H1 (cell line): ENCODE data around the gene ARHGEF18. TPM values are rescaled to one million over a fixed set of nuclear protein-coding genes. Genes with fewer than 3 reads are reported as not detected.

Source experiments
- CTCF ChIA-PET: fragments of 300-600 bp; sonication (Branson Sonifier 250); formaldehyde crosslinking; loops from one replicate; lab custom pipeline; 2021; ENCODE audit not compliant: partially characterized antibody; lab: Charles Lee
- POLR2A ChIA-PET: fragments of 300-600 bp; sonication (Branson Sonifier 250); formaldehyde crosslinking; loops from one replicate; lab custom pipeline; 2021; ENCODE audit warnings: inconsistent platforms; ENCODE audit not compliant: partially characterized antibody; lab: Charles Lee
- DNase-seq, 2 experiments: peaks; one replicate each; pipeline versions ENCODE4 v3.0.0 to v3.0.0-alpha.2; 2010 to 2022; ENCODE audit warnings: low spot score in 2 of 2, low read depth in 1 of 2, mixed read lengths in 1 of 2
- FAIRE-seq: peaks from 2 replicates; lab custom pipeline; 2011; peaks lifted over from hg19 to GRCh38; lab: Jason Lieb, UNC
- H2AFZ ChIP-seq: 2 replicates; pipeline ENCODE4 v1.8.1; 2012; ENCODE audit warnings: low read length, inconsistent platforms
- H2AK5ac ChIP-seq: 2 replicates; pipeline ENCODE4 v1.6.1; 2013; ENCODE audit warnings: low read depth, low read length
- H2BK120ac ChIP-seq: replicated peaks from 2 replicates; pipeline ENCODE3; 2013; ENCODE audit warnings: low read depth, low read length, inconsistent platforms
- H2BK12ac ChIP-seq: 2 replicates; pipeline ENCODE4 v1.6.1; 2013; ENCODE audit warnings: low read depth, low read length
- H2BK15ac ChIP-seq: 2 replicates; pipeline ENCODE4 v1.6.1; 2013; ENCODE audit warnings: low read length
- H2BK20ac ChIP-seq: 2 replicates; pipeline ENCODE4 v1.6.1; 2013; ENCODE audit warnings: low read length
- H2BK5ac ChIP-seq: 2 replicates; pipeline ENCODE4 v1.6.1; 2013; ENCODE audit warnings: low read depth, low read length
- H3K14ac ChIP-seq: 2 replicates; pipeline ENCODE4 v1.6.1; 2013; ENCODE audit warnings: inconsistent platforms; ENCODE audit not compliant: insufficient read length
- H3K18ac ChIP-seq: 2 replicates; pipeline ENCODE4 v1.6.1; 2013; ENCODE audit warnings: low read length; ENCODE audit errors: extremely low read depth
- H3K23ac ChIP-seq: 2 replicates; pipeline ENCODE4 v1.6.1; 2013; ENCODE audit warnings: inconsistent platforms; ENCODE audit not compliant: insufficient read length
- H3K23me2 ChIP-seq: 2 replicates; pipeline ENCODE4 v1.6.1; 2013; ENCODE audit warnings: low read depth, low read length
- H3K27ac ChIP-seq: 2 replicates; pipeline ENCODE4 v1.6.1; 2011; ENCODE audit warnings: low read depth, low read length, inconsistent platforms
- H3K27me3 ChIP-seq, 4 experiments: replicated peaks in 1 of 4; 1 replicate in 1 of 4; 2 replicates in 3 of 4; pipeline versions ENCODE4 v1.6.1 to v1.8.1; 2011 to 2013; ENCODE audit warnings: low read length in 3 of 4, mild to moderate bottlenecking in 3 of 4, inconsistent platforms in 2 of 4, mixed read lengths in 2 of 4, moderate library complexity in 1 of 4; ENCODE audit not compliant: control insufficient read depth in 3 of 4, insufficient read depth in 3 of 4; ENCODE audit errors: extremely low read depth in 1 of 4
- H3K36me3 ChIP-seq, 4 experiments: 2 replicates each; pipeline versions ENCODE4 v1.6.1 to v1.8.1; 2011 to 2013; ENCODE audit warnings: mild to moderate bottlenecking in 4 of 4, low read length in 3 of 4, moderate library complexity in 2 of 4, control low read depth in 1 of 4, inconsistent platforms in 1 of 4; ENCODE audit not compliant: insufficient read depth in 4 of 4, control insufficient read depth in 2 of 4
- H3K4ac ChIP-seq: replicated peaks from 2 replicates; pipeline ENCODE3; 2013; ENCODE audit warnings: low read length, low read depth, mixed read lengths, inconsistent platforms; ENCODE audit not compliant: insufficient read length
- H3K4me1 ChIP-seq, 4 experiments: replicated peaks in 1 of 4; 1 replicate in 1 of 4; 2 replicates in 3 of 4; pipeline versions ENCODE4 v1.6.1 to v1.8.1; 2011 to 2013; ENCODE audit warnings: low read length in 3 of 4, inconsistent platforms in 2 of 4, mixed read lengths in 1 of 4; ENCODE audit not compliant: insufficient read depth in 4 of 4, control insufficient read depth in 3 of 4
- H3K4me2 ChIP-seq, 2 experiments: 2 replicates each; pipeline versions ENCODE4 v1.6.1 to v1.8.1; 2011 to 2013; ENCODE audit warnings: low read depth in 2 of 2, low read length in 2 of 2, control low read depth in 1 of 2, inconsistent platforms in 1 of 2, mild to moderate bottlenecking in 1 of 2; ENCODE audit not compliant: insufficient read depth in 1 of 2
- H3K4me3 ChIP-seq, 4 experiments: fragments of 200-600, 300-600 bp in 1 of 4; sonication (generic), shearing (Covaris generic), sonication (Bioruptor Twin) in 1 of 4; 2 replicates each; pipeline versions ENCODE4 v1.5.1 to v1.8.1; 2011 to 2016; ENCODE audit warnings: low read length in 4 of 4, low read depth in 3 of 4, control low read depth in 2 of 4, inconsistent platforms in 2 of 4, mild to moderate bottlenecking in 2 of 4, mixed read lengths in 1 of 4, moderate library complexity in 1 of 4; ENCODE audit not compliant: insufficient read depth in 2 of 4; ENCODE audit errors: extremely low read depth in 1 of 4
- H3K56ac ChIP-seq: replicated peaks from 2 replicates; pipeline ENCODE3; 2013; ENCODE audit warnings: low read depth, mild to moderate bottlenecking, mixed read lengths, low read length, inconsistent platforms; ENCODE audit not compliant: insufficient read length
- H3K79me1 ChIP-seq: 2 replicates; pipeline ENCODE4 v1.6.1; 2013; ENCODE audit warnings: low read depth, low read length, control low read depth
- H3K79me2 ChIP-seq, 2 experiments: 2 replicates each; pipeline versions ENCODE4 v1.6.1 to v1.8.1; 2012 to 2013; ENCODE audit warnings: low read length in 2 of 2, mild to moderate bottlenecking in 2 of 2, inconsistent platforms in 1 of 2; ENCODE audit not compliant: insufficient read depth in 2 of 2, control insufficient read depth in 1 of 2
- H3K9ac ChIP-seq, 4 experiments: replicated peaks in 1 of 4; 1 replicate in 1 of 4; 2 replicates in 3 of 4; pipeline versions ENCODE4 v1.6.1 to v1.8.1; 2011 to 2013; ENCODE audit warnings: low read depth in 3 of 4, low read length in 3 of 4, control low read depth in 2 of 4, mild to moderate bottlenecking in 2 of 4, moderate library complexity in 2 of 4, inconsistent platforms in 1 of 4; ENCODE audit errors: extremely low read depth in 1 of 4
- H3K9me3 ChIP-seq, 2 experiments: 2 replicates each; pipeline versions ENCODE4 v1.6.1 to v1.8.1; 2012 to 2013; ENCODE audit warnings: mild to moderate bottlenecking in 2 of 2, moderate library complexity in 2 of 2, control low read depth in 1 of 2, inconsistent platforms in 1 of 2, low read depth in 1 of 2, low read length in 1 of 2, mixed read lengths in 1 of 2; ENCODE audit not compliant: insufficient read depth in 2 of 2
- H4K20me1 ChIP-seq, 2 experiments: replicated peaks in 1 of 2; 2 replicates each; pipeline versions ENCODE3 to v1.8.1; 2011 to 2013; ENCODE audit warnings: inconsistent platforms in 2 of 2, low read length in 2 of 2, mild to moderate bottlenecking in 1 of 2; ENCODE audit not compliant: insufficient read depth in 2 of 2, control insufficient read depth in 1 of 2
- H4K5ac ChIP-seq: 2 replicates; pipeline ENCODE4 v1.6.1; 2013; ENCODE audit warnings: low read length, low read depth, mixed read lengths, inconsistent platforms; ENCODE audit not compliant: insufficient read length
- H4K8ac ChIP-seq: 2 replicates; pipeline ENCODE4 v1.8.0; 2013; ENCODE audit warnings: mild to moderate bottlenecking, moderate library complexity, low read length, inconsistent platforms; ENCODE audit not compliant: insufficient read depth; ENCODE audit errors: extremely low read depth
- H4K91ac ChIP-seq: replicated peaks from 2 replicates; pipeline ENCODE3; 2013; ENCODE audit warnings: low read length, mixed read lengths, inconsistent platforms; ENCODE audit not compliant: insufficient read length
- CHD1 ChIP-seq: IDR thresholded peaks from 2 replicates; pipeline ENCODE4 v1.6.1; 2012; ENCODE audit warnings: low read depth, low read length, improper control_type of control experiment
- CTBP2 ChIP-seq: IDR thresholded peaks from 2 replicates; pipeline ENCODE4 v1.7.0; 2011; ENCODE audit warnings: borderline replicate concordance, mild to moderate bottlenecking, moderate library complexity, mixed read lengths, low read length; ENCODE audit not compliant: insufficient read depth, insufficient read length
- MAX ChIP-seq: IDR thresholded peaks from 2 replicates; pipeline ENCODE4 v1.6.1; 2012; ENCODE audit warnings: inconsistent platforms
- NRF1 ChIP-seq: IDR thresholded peaks from 2 replicates; pipeline ENCODE4 v1.6.1; 2011; ENCODE audit warnings: mild to moderate bottlenecking, low read depth, low read length, improper control_type of control experiment
- PHF8 ChIP-seq: fragments of 200-600 bp; sonication (generic); conservative IDR thresholded peaks from 2 replicates; pipeline ENCODE4 v1.7.1; 2012; ENCODE audit warnings: low read depth, mild to moderate bottlenecking, inconsistent platforms, low read length, moderate library complexity
- POLR2AphosphoS5 ChIP-seq: IDR thresholded peaks from 2 replicates; pipeline ENCODE4 v1.6.1; 2011; ENCODE audit warnings: low read depth, low read length
- SIN3A ChIP-seq, 2 experiments: IDR thresholded peaks in 1 of 2; conservative IDR thresholded peaks in 1 of 2; 2 replicates each; pipeline ENCODE4 v1.6.1; 2011 to 2012; ENCODE audit warnings: low read length in 2 of 2, improper control_type of control experiment in 1 of 2, low read depth in 1 of 2, mild to moderate bottlenecking in 1 of 2
- SP1 ChIP-seq: IDR thresholded peaks from 2 replicates; pipeline ENCODE4 v1.6.1; 2011; ENCODE audit warnings: low read depth, low read length
- TAF7 ChIP-seq: optimal IDR thresholded peaks from 2 replicates; pipeline ENCODE3; 2011; ENCODE audit warnings: low read depth, mild to moderate bottlenecking, inconsistent platforms, low read length, moderate library complexity, borderline replicate concordance
- TBP ChIP-seq: IDR thresholded peaks from 2 replicates; pipeline ENCODE4 v1.6.1; 2011; ENCODE audit warnings: low read depth, low read length, improper control_type of control experiment
- TCF12 ChIP-seq: IDR thresholded peaks from 2 replicates; pipeline ENCODE4 v1.6.1; 2011; ENCODE audit warnings: low read depth, mild to moderate bottlenecking, low read length
- WGBS, 2 experiments: shearing (Covaris generic) in 1 of 2; methylation state at CpG; one replicate each; pipeline versions ENCODE4 v1.1.6 to v1.1.7; 2013 to 2015; ENCODE audit warnings: low lambda C conversion rate in 2 of 2, mixed read lengths in 2 of 2, inconsistent platforms in 1 of 2, low coverage in 1 of 2, missing lambda C conversion rate in 1 of 2; ENCODE audit not compliant: insufficient replicate concordance in 2 of 2, insufficient coverage in 1 of 2, insufficient read length in 1 of 2; ENCODE audit errors: extremely low coverage in 1 of 2, missing lambda C conversion rate in 1 of 2; 5-methylcytosine and 5-hydroxymethylcytosine counted together
- polyA plus RNA-seq, 7 experiments: library from polyadenylated mRNA; depleted of rRNA in 3 of 7; stranded (reverse) in 5 of 7; unstranded in 2 of 7; fragments of >200 nt in 5 of 7; fragments of 200-250 nt in 2 of 7; gene quantifications; 1 replicate in 5 of 7; 2 replicates in 1 of 7; 4 replicates in 1 of 7; pipeline versions ENCODE4 v1.2.1 to v1.2.3, GENCODE V29; 2011 to 2013; ENCODE audit warnings: missing spikeins in 2 of 7, mixed read lengths in 2 of 7
- total RNA-seq: library from RNA; stranded (reverse); fragmentation: NEBNext Ultra II Directional; extraction: Animal tissue kit (Norgen Biotek cat#: 25700); gene quantifications from 2 replicates; pipeline ENCODE4 v1.2.1, GENCODE V29; 2021

ARHGEF18 gene
- total and polyA plus RNA-seq, 2 of the 8 experiments (the other 6 are each of a cell fraction or from before 2014, with no cell fraction given) = 12.2 to 35.9 TPM

- Histone ChIP-seq H3K4me1 (peaks cover 0 to 8% (median 4%) of the 10 kb centered on the region in 4 experiments), H3K4me2 (peak overlapping the region; percentile 88 to 89), H3K56ac (no peak overlapping the region), H2BK15ac (no peak overlapping the region), H4K91ac (no peak overlapping the region), H2BK12ac (no peak overlapping the region), H2BK5ac (0 out of 2 replicates have a peak overlapping the region, but pooled peaks have one; percentile 35), H4K5ac (peak overlapping the region; percentile 40), H3K14ac (no peak overlapping the region), H3K9ac (peak overlapping the region; percentile 49 to 83 (median 68)), H2BK120ac (no peak overlapping the region), H3K4ac (no peak overlapping the region), H3K23me2 (peaks cover 9% of the 10 kb centered on the region), H3K27me3 (0 out of 7 replicates have a peak, but pooled peaks cover 0 to 1% (median 0%) of the 10 kb centered on the region in 4 experiments), H3K79me1 (peaks cover 2% of the 10 kb centered on the region; the same call in 1 of the 2 replicates), H3K9me3 (no peaks in the 10 kb centered on the region), H2AFZ (no peak overlapping the region), H3K79me2 (peaks cover 4 to 36% of the 10 kb centered on the region in 2 experiments), H4K20me1 (no peaks in the 10 kb centered on the region), H3K4me3 (peak overlapping the region; percentile 91 to 96 (median 94)), H3K18ac (peak overlapping the region; percentile 60), H3K27ac (peak overlapping the region; percentile 42; the same call in 1 of the 2 replicates), H2BK20ac (no peak overlapping the region), H4K8ac (peak overlapping the region; percentile 92; the same call in 1 of the 2 replicates), H3K36me3 (no peaks in the 10 kb centered on the region), H3K23ac (no peak overlapping the region), H2AK5ac (no peak overlapping the region)
- POLR2A ChIA-PET = interaction anchor here (2.2 kb wide), 1 partner anchor 8 kb away, joined by 5 read pairs; no protein-coding TSS in a partner anchor
- CTCF ChIA-PET = interaction anchor here (0.6 to 4.0 kb wide), 4 partner anchors 12 to 276 kb away, joined by 3 to 13 read pairs (median 5); no protein-coding TSS in a partner anchor
- no peak for FAIRE-seq
- DNase-seq = peak; percentile 68 to 99
- WGBS, 2 experiments = 1% methylated on average over 15 of the region's 61 CpGs; no CpG with 5 or more reads in 1 of the 2 experiments
- peak; percentile 53; the same call in 1 of the 2 replicates for TF ChIP-seq TBP
- no peak for TF ChIP-seq CHD1
- TF ChIP-seq SIN3A (conservative IDR thresholded peaks at IDR 0.05 in 1 of 2, IDR thresholded peaks at IDR 0.05 in 1 of 2; ENCODE audit: low read depth in 1 of 2, low read length in 2 of 2) = peak; percentile 27 to 94; a peak in 2 of 4 replicates
- TF ChIP-seq CTBP2 = no peak
- TF ChIP-seq POLR2AphosphoS5 = peak; percentile 50; the same call in 1 of the 2 replicates
- TF ChIP-seq SP1 = peak; percentile 63; the same call in 1 of the 2 replicates
- TF ChIP-seq TCF12 = no peak
- TF ChIP-seq MAX = 0 out of 2 replicates have a peak, but pooled peaks have one; percentile 24
- peak; percentile 71 for TF ChIP-seq NRF1
- no peak for TF ChIP-seq TAF7
- TF ChIP-seq PHF8 = peak; percentile 84
Observed at GRCh38 chr19:7394731-7395359, 46.1 kb downstream of the ARHGEF18 start.
